ENCODE results near the gene DAGLA.
A peak's percentile ranks its signal among the peaks of the same experiment; 100 is the strongest.

DAGLA gene

DNA sequence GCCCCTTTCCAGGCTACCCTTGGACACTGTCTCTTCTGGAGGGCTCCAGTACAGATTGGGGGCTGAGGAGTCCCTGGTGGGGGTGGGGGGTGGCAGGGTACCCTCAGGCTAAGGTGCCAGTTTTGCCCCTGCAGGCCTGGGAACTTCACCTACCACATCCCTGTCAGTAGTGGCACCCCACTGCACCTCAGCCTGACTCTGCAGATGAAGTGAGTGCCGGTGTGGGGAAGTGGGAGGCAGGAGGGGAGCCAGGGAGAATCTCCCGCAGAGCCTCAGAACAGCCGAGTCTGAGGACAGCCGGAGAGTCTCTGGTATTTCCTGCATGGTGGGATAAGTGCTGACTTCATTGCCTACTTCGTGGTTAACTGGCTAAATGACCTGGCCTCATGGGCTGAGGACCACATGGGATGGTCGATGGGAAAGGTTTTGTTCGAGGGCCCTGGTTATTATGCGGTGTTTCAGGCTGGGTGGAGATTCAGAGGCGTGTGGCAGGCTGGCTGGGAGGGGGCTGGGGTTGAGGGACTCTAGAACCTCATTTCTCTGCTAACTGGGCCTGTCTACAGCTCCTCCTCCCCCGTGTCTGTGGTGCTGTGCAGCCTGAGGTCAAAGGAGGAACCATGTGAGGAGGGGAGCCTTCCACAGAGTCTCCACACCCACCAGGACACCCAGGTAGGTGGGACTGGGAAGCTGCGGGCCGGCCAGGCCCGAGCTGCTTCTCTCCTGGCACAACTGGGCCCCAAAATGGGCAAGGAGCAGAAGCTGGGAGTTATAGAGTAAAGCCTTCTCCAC is 103.7 kb downstream of the DAGLA start:
- DNase-seq, result no peak

DNA sequence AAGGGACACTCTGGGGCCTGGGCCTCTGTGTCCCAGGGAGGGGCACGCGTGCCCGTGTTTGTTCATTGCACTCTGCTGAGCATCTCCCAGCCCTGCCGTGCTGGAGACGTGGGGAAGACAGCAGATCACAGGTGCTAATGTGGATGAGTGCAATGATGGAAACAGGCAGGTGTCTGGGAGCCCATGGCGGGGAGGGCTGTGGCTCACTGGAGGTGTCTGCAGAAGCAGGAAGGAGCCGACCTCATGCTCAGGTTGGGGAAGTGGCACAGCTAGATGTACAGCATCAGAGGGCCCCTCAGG is 104.3 kb downstream of the DAGLA start:
- DNase-seq, result no peak

DNA sequence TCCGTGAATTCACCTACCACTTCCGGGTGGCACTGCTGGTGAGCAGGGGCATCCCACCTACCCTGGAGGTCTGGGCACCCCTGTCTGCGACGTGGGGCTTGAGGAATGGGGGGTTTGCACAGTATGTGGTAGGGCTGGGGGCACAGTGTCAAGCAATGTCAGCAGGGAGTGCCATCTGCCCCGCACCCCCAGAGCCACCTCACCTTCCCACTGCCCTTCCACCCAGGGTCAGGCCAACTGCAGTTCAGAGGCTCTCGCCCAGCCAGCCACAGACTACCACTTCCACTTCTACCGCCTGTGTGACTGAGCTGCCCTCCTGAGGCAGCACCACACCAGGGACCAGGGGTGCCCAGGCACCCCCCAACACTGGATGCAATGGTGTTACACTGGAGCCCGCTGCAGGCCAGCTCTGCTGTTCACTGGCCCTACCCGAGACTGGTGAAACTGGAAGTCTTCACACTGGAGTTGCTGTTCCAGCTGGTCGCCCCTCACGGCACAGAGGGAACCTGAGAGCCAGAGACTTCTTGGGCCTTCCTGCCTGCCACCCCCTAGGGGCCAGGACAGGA is 105.7 kb downstream of the DAGLA start:
- DNase-seq, result no peak

- peak; percentile 24 for DNase-seq
These were observed 107.8 kb downstream of the DAGLA start for GRCh38 chr11:61787928-61788491.

GRCh38 chr11:61791737-61792309 is 111.6 kb downstream of the DAGLA start:
- peak; percentile 62 for DNase-seq

- peak; percentile 90 for DNase-seq
These were observed 112.3 kb downstream of the DAGLA start, which contains the start of the genes FEN1 and TMEM258 for GRCh38 chr11:61792310-61793082. Gene FEN1, plus strand, starts transcription at chr11:61792911. Its CDS starts 2,451 bp downstream, at chr11:61795362. Gene TMEM258, minus strand, starts transcription at chr11:61792599. Its CDS starts 41 bp downstream, at chr11:61792558.

DNA sequence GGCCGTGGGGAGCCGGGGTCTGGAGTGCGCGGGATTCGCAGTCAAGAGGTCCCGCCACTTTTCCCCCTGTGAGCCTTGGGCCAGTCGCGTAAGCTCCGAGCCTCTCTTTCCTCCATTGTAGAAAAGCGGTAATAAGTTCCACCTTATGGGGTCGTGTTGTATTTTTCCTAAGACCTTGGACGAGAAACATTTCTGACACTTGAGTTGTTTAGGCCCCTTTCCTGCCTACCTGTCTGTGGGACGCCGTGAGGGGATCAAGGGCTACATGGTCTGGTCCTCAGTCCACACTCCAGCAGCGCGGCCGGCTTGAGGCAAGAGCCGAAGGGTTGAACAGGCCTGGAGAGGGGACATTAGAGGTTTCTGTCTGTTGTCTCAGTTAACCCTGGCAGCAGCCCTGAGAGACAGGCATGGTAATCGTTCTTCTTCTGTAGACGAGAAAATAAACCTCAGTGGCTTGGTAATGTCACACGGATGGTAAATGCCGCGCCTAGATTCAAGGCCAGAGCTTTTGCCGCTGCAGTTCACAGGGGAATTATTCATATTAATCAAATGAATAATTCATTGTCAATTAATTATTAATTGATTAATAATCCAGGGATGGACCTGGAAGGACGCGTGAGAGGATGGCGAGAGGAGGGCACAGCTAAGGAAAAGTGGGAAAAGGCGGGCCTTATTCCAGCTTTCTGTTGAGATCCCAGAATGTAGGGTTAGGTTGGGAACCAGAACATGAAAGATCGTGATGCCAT is 113.1 kb downstream of the DAGLA start:
- no peak for DNase-seq

GRCh38 chr11:61793829-61794204 is 113.6 kb downstream of the DAGLA start:
- no peak for DNase-seq

- DNase-seq, result no peak
These were observed 114.4 kb downstream of the DAGLA start for GRCh38 chr11:61794579-61794978.

DNA sequence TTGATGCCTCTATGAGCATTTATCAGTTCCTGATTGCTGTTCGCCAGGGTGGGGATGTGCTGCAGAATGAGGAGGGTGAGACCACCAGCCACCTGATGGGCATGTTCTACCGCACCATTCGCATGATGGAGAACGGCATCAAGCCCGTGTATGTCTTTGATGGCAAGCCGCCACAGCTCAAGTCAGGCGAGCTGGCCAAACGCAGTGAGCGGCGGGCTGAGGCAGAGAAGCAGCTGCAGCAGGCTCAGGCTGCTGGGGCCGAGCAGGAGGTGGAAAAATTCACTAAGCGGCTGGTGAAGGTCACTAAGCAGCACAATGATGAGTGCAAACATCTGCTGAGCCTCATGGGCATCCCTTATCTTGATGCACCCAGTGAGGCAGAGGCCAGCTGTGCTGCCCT is 115.3 kb downstream of the DAGLA start:
- DNase-seq, result no peak

DNA sequence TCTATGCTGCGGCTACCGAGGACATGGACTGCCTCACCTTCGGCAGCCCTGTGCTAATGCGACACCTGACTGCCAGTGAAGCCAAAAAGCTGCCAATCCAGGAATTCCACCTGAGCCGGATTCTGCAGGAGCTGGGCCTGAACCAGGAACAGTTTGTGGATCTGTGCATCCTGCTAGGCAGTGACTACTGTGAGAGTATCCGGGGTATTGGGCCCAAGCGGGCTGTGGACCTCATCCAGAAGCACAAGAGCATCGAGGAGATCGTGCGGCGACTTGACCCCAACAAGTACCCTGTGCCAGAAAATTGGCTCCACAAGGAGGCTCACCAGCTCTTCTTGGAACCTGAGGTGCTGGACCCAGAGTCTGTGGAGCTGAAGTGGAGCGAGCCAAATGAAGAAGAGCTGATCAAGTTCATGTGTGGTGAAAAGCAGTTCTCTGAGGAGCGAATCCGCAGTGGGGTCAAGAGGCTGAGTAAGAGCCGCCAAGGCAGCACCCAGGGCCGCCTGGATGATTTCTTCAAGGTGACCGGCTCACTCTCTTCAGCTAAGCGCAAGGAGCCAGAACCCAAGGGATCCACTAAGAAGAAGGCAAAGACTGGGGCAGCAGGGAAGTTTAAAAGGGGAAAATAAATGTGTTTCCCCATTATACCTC is 115.8 kb downstream of the DAGLA start:
- DNase-seq, result no peak

All from CD4-positive, alpha-beta T cell treated with Interleukin-21 for 1 hour (primary cell).